PC-3 (cell line): ENCODE measurements around the gene POLQ. TPM values are rescaled to one million over a fixed set of nuclear protein-coding genes. Genes with fewer than 3 reads are reported as not detected.
"Not testable (repeated sequence)": the region's sequence is repeated elsewhere in the genome, so short reads cannot be mapped to it uniquely, and the experiment has no call there.

Experiments
- ATAC-seq: fragments of 200-7000 bp; cut with Tn5 transposase; 2 replicates; pipeline ENCODE4 v1.9.1; 2020; ENCODE audit warnings: mild to moderate bottlenecking, moderate library complexity
- BruUV-seq: library from RNA; stranded (reverse); fragments of 400-500 nt; replicated peaks from 2 replicates; lab custom pipeline; 2021; lab: Mats Ljungman, UMichigan
- CTCF ChIA-PET: fragments of 300-600 bp; sonication (Branson Sonifier 250); formaldehyde crosslinking; loops from one replicate; lab custom pipeline; 2022; ENCODE audit warnings: antibody characterized with exemption; lab: Charles Lee
- POLR2A ChIA-PET: fragments of 300-600 bp; sonication (Branson Sonifier 250); formaldehyde crosslinking; loops from one replicate; lab custom pipeline; 2022; ENCODE audit warnings: antibody characterized with exemption; ENCODE audit not compliant: unreplicated experiment; lab: Charles Lee
- DNase-seq: peaks from one replicate; pipeline ENCODE4 v3.0.0-alpha.2; 2015
- H2AFZ ChIP-seq: fragments of 300-600 bp; sonication (generic); 2 replicates; pipeline ENCODE4 v1.6.0; 2016; ENCODE audit warnings: antibody characterized with exemption, low read length
- H3F3A ChIP-seq: fragments of 300-600 bp; sonication (generic); one replicate; pipeline ENCODE4 v1.6.0; 2017; ENCODE audit warnings: antibody characterized with exemption, low read length, control low read depth, mild to moderate bottlenecking; ENCODE audit not compliant: unreplicated experiment
- H3K27ac ChIP-seq: fragments of 300-600 bp; sonication (generic); 2 replicates; pipeline ENCODE4 v1.5.1; 2016; ENCODE audit warnings: mild to moderate bottlenecking, low read length
- H3K27me3 ChIP-seq: fragments of 300-600 bp; sonication (generic); 2 replicates; pipeline ENCODE4 v1.6.1; 2016; ENCODE audit warnings: low read length, mixed read lengths
- H3K36me3 ChIP-seq: fragments of 300-600 bp; sonication (generic); 2 replicates; pipeline ENCODE4 v1.6.1; 2016; ENCODE audit warnings: low read depth, mixed run types, low read length, mixed read lengths
- H3K4me1 ChIP-seq: fragments of 300-600 bp; sonication (generic); 2 replicates; pipeline ENCODE4 v1.5.1; 2016; ENCODE audit warnings: low read length; ENCODE audit not compliant: insufficient read depth
- H3K4me2 ChIP-seq: fragments of 300-600 bp; sonication (generic); 2 replicates; pipeline ENCODE4 v1.6.0; 2016; ENCODE audit warnings: low read length
- H3K4me3 ChIP-seq: fragments of 300-600 bp; sonication (generic); 2 replicates; pipeline ENCODE4 v1.5.1; 2016; ENCODE audit warnings: mild to moderate bottlenecking, low read length, mixed read lengths
- H3K79me2 ChIP-seq: fragments of 300-600 bp; sonication (generic); 2 replicates; pipeline ENCODE4 v1.6.1; 2017; ENCODE audit warnings: low read length, mixed read lengths
- H3K9ac ChIP-seq: fragments of 300-600 bp; sonication (generic); 2 replicates; pipeline ENCODE4 v1.6.0; 2016; ENCODE audit warnings: mild to moderate bottlenecking, low read length
- H3K9me2 ChIP-seq: fragments of 300-600 bp; sonication (generic); replicated peaks from 2 replicates; pipeline ENCODE4 v1.6.1; 2016; ENCODE audit warnings: mixed run types, low read length, mixed read lengths
- H3K9me3 ChIP-seq: fragments of 300-600 bp; sonication (generic); 2 replicates; pipeline ENCODE4 v1.6.1; 2016; ENCODE audit warnings: low read length, mixed read lengths
- H4K20me1 ChIP-seq: fragments of 300-600 bp; sonication (generic); 2 replicates; pipeline ENCODE4 v1.6.1; 2016; ENCODE audit warnings: low read length, mixed read lengths
- EZH2 ChIP-seq: fragments of 300-600 bp; sonication (generic); IDR thresholded peaks from one replicate; pipeline ENCODE4 v1.6.1; 2017; ENCODE audit warnings: antibody characterized with exemption, mild to moderate bottlenecking, low read length; ENCODE audit not compliant: unreplicated experiment
- EZH2phosphoT487 ChIP-seq: fragments of 300-600 bp; sonication (generic); IDR thresholded peaks from 2 replicates; pipeline ENCODE4 v1.6.1; 2018; ENCODE audit warnings: mild to moderate bottlenecking, antibody characterized with exemption, low read length, borderline replicate concordance
- intact Hi-C: fragments of 100-400 bp; cut with micrococcal nuclease; formaldehyde crosslinking; loops from 2 replicates; pipeline ENCODE4 v1.9.0; 2023
- total RNA-seq: library from RNA; depleted of rRNA; stranded (reverse); fragments of >200 nt; gene quantifications from 2 replicates; pipeline ENCODE4 v1.2.3, GENCODE V29; 2014
- TF ChIP-seq, protein P1 (sequence below): fragments of 300-600 bp; sonication (generic); conservative IDR thresholded peaks from 2 replicates; pipeline ENCODE4 v1.5.1; 2017; ENCODE audit warnings: antibody characterized with exemption, low read depth, mild to moderate bottlenecking, low read length

The POLQ gene
- total RNA-seq, 1 experiment from 2014 or later: 22.2 TPM

DNA sequence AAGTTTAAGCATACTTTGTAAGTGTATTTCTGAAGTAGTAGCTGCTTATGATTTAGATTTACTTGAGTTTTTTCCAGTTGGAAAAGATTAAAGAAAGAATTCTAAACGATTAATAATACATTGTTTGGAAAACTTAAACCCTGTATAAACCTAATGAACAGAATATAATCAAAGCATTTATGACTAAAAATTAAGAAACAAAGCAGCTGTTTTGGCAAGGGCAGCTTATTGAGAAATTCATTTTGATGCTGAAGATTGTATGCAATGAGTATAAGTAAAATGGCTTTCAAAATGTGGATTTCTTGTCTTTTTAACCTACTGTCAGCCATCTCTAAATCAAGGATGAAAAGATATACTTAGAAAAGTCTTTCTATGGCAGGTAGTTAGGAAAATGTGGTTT is 140.2 kb downstream of the POLQ start:
- H3K4me3 ChIP-seq: no peak overlapping the region
- H3F3A ChIP-seq: no peaks in the 10 kb centered on the region
- DNase-seq: no peak
- H3K9me3 ChIP-seq: no peaks in the 10 kb centered on the region
- no peaks in the 10 kb centered on the region for H4K20me1 ChIP-seq
- H3K79me2 ChIP-seq: no peaks in the 10 kb centered on the region
- TF ChIP-seq EZH2 (no peak), EZH2phosphoT487 (no peak)
- TF ChIP-seq, protein P1, sequence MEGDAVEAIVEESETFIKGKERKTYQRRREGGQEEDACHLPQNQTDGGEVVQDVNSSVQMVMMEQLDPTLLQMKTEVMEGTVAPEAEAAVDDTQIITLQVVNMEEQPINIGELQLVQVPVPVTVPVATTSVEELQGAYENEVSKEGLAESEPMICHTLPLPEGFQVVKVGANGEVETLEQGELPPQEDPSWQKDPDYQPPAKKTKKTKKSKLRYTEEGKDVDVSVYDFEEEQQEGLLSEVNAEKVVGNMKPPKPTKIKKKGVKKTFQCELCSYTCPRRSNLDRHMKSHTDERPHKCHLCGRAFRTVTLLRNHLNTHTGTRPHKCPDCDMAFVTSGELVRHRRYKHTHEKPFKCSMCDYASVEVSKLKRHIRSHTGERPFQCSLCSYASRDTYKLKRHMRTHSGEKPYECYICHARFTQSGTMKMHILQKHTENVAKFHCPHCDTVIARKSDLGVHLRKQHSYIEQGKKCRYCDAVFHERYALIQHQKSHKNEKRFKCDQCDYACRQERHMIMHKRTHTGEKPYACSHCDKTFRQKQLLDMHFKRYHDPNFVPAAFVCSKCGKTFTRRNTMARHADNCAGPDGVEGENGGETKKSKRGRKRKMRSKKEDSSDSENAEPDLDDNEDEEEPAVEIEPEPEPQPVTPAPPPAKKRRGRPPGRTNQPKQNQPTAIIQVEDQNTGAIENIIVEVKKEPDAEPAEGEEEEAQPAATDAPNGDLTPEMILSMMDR: no peak
- CTCF ChIA-PET: no interaction called here
- no peaks in the 10 kb centered on the region for H3K9me2 ChIP-seq
- no peak overlapping the region for H2AFZ ChIP-seq
- BruUV-seq: no TSS peak
- H3K9ac ChIP-seq: no peak overlapping the region
- no peaks in the 10 kb centered on the region for H3K27me3 ChIP-seq
- no peaks in the 10 kb centered on the region for H3K36me3 ChIP-seq
- H3K27ac ChIP-seq: no peak overlapping the region
- POLR2A ChIA-PET: no interaction called here
- no peak overlapping the region for H3K4me2 ChIP-seq
- intact Hi-C loops: no loop called here
- ATAC-seq: no peak
- no peaks in the 10 kb centered on the region for H3K4me1 ChIP-seq

GRCh38 chr3:121399820-121400219 is 146.0 kb downstream of the POLQ start:
- Histone ChIP-seq H3K27ac (no peak overlapping the region), H3K9me3 (no peaks in the 10 kb centered on the region), H3K4me1 (no peaks in the 10 kb centered on the region), H3K9me2 (no peaks in the 10 kb centered on the region), H2AFZ (no peak overlapping the region), H3K36me3 (no peaks in the 10 kb centered on the region), H3F3A (no peaks in the 10 kb centered on the region), H3K27me3 (no peaks in the 10 kb centered on the region), H3K4me2 (no peak overlapping the region), H3K79me2 (no peaks in the 10 kb centered on the region), H3K4me3 (no peak overlapping the region), H3K9ac (no peak overlapping the region), H4K20me1 (no peaks in the 10 kb centered on the region)
- intact Hi-C loops: no loop called here
- no TSS peak for BruUV-seq
- DNase-seq: no peak
- ChIA-PET POLR2A (no interaction called here), CTCF (no interaction called here)
- TF ChIP-seq EZH2: no peak
- TF ChIP-seq, protein P1: no peak
- no peak for TF ChIP-seq EZH2phosphoT487
- no peak for ATAC-seq

GRCh38 chr3:121398051-121398450 is 147.7 kb downstream of the POLQ start:
- H3K79me2 ChIP-seq, CTCF ChIA-PET, H3K27me3 ChIP-seq, H2AFZ ChIP-seq, POLR2A ChIA-PET, ATAC-seq, BruUV-seq, DNase-seq, H3K9me3 ChIP-seq, H3K4me3 ChIP-seq, H4K20me1 ChIP-seq, H3K27ac ChIP-seq, H3F3A ChIP-seq, intact Hi-C loops, H3K4me1 ChIP-seq, H3K9me2 ChIP-seq, H3K4me2 ChIP-seq, H3K36me3 ChIP-seq, H3K9ac ChIP-seq: not testable (repeated sequence)

DNA sequence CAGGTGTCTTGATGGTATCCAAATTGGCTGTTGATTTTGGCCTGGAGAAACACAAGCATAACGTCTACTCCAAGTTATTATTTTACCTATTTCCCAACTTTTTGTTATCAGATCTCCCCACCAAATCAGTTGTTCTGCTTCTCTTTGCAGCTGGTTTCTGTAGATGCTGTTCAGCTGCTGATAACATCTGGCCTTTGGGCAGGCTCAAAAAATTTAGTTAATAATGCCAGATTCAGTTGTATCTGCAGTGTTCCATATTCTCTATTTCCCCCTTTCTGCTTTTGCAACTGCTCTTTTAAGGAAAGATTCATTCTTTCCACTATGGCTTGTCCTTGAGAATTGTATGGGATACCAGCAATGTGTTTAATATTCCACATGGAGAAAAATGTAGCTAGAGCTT is 149.8 kb downstream of the POLQ start:
- H3K9ac ChIP-seq, DNase-seq, H3K27me3 ChIP-seq, H4K20me1 ChIP-seq, H3K4me3 ChIP-seq, H3K9me2 ChIP-seq, H2AFZ ChIP-seq, H3K4me2 ChIP-seq, POLR2A ChIA-PET, H3K36me3 ChIP-seq, H3K9me3 ChIP-seq, CTCF ChIA-PET, ATAC-seq, intact Hi-C loops, H3F3A ChIP-seq, H3K4me1 ChIP-seq, BruUV-seq, H3K27ac ChIP-seq, H3K79me2 ChIP-seq: not testable (repeated sequence)

- H3K9ac ChIP-seq, BruUV-seq, H3K4me1 ChIP-seq, DNase-seq, POLR2A ChIA-PET, H3K27ac ChIP-seq, H3K9me2 ChIP-seq, H3K9me3 ChIP-seq, H2AFZ ChIP-seq, CTCF ChIA-PET, H3K79me2 ChIP-seq, H3K36me3 ChIP-seq, H3F3A ChIP-seq, H3K4me3 ChIP-seq, H3K4me2 ChIP-seq, ATAC-seq, H3K27me3 ChIP-seq, H4K20me1 ChIP-seq, intact Hi-C loops: not testable (repeated sequence)
These were observed 157.5 kb downstream of the POLQ start for GRCh38 chr3:121388308-121388707.
